GM21737 (cell line): ENCODE data around the gene LRRC25.

Source experiments
- ATAC-seq: cut with Tn5 transposase; IDR thresholded peaks from one replicate; pipeline ENCODE4 v1.9.1; 2021; ENCODE audit warnings: mild to moderate bottlenecking, moderate library complexity; ENCODE audit not compliant: unreplicated experiment

LRRC25 gene

DNA sequence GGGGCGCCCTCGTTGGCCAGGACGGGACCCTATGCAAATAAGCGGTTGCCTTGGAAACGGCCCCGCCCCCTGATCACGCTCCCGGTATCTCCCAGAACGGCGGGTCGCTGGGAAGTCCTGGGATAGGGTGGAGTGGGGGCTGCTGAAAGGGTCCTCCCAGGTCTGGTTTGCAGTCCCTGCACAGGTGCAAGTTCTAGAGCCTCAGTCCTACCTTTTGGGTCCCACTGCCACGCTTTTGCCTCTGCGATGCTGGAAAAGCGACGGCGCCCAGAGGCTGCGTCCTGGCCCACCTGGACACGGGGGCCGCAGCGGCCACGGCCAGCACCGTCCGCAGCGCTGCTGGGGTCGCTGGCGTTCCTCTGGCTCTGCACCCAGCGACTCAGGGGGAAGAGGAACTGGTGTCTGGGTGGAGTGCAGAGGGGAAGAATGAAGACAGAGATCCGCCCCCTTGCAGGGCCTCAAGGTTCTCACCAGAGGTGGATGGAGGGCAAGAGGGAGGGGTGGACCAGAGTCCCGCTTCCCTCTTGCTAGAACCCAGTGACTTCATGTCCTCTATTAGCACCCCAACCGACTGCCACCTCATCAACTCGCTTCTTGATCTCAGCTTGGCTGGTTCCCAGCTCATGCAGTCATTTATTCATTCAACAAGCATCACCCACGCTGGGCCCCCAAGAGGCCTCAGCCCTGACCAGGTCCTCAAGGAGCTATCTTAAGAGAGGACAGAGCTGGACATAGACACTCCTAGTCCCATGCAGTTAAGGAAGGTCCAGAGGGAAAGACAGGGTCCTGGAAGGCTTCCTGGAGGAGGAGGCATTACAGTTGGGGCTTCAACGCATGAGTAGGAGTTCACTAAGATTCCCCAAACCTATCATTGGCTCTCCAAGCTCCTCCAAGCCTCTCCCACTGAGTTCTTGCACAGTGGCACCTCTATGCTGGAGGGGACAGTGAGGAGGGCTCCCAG is at the start of gene LRRC25:
TSS of gene LRRC25 (minus strand) at position 381 of the 961 bp plus-strand sequence. CDS start 659 bp downstream, outside the sequence.
- ATAC-seq: no peak

DNA sequence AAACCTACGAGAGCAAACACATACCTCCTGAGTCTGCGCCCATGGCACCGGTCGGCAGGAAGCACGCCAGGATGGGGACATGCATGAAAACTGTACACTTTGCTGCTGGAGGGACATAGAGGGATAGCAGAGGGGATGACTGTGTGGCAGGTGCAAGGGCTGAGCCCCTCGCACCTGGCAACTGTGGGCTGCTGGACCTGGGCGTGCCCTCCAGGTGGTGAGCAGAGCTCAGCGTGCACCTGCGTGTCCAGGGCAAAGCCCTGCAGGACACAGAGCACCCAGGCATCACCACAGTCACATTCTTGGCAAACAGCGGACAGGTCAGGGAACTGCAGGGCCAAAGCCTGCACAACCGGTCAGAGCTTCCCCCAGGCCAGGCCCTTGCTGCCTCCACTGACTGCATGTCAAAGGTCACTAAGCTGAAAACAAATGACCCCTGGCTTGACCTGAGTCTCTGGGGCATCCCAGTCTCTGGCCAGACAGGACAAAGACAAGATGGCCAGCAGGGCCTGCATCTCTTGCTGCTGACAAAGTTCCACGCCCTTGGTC is 49.5 kb upstream of the LRRC25 start:
- no peak for ATAC-seq

DNA sequence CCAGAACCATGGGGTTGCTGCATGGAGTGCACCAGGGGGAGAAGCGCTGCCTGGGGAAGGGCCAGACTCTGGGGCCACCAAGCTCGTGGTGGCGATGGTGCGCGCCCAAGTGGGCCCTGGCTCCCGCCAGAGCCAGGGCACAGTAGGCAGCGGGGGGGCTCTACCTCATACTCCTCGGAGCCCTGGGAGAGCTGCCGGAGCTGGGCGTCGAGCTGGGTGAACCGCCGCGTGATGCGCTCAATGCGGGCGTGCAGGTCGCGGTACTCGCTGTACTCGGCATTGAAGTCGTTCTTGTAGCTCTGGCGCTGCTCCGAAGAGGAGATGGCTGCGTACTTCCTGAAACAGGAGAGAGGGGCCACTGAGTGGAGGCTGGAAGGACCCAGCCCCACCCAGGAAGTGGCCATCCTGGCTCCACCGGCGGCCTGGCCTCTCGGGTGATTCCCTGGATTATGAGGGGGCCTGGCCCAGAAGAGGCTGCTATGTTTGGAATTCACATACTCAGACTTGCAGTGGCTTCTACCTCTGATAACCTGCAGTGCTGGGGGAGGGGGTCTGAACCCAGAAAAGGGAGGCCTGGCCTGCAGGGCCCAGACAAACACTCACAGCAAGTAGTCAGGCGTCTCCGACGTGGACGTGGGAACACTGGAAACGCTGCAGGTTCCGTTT is 48.9 kb upstream of the LRRC25 start:
- no peak for ATAC-seq

DNA sequence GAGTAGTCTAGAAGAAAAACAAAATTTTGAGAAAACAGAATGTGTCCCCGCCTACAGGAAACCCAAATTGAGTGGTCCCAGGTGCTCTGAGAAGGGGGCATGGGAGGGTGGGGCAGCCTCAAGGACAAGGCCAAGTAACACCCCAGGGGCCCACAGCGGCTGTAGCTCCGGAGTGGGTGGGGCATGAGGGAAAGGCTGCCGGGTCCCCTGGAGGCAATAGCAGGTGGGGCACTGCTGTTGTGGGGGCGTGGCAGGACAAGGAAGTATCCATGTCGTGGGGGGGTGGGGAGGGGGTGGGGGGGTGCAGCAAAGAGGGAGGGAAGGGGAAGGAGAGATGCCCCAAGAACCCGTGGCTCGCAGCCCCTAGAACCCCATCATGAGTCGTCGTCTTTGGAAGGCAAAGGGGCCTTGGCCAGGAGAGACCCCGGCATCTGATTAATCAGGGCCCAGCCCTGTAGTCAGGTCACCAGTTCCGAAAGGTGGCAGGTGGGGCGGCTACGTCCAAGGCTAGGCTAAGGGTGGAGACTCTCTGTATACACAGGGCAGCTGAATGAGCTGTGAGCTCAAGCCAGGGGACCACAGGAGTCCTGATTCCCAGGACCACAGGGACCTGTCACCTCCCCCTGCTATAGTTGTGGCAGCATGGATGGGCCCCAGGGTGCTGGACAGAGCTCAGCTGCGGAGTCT is 48.0 kb upstream of the LRRC25 start:
- ATAC-seq: no peak

DNA sequence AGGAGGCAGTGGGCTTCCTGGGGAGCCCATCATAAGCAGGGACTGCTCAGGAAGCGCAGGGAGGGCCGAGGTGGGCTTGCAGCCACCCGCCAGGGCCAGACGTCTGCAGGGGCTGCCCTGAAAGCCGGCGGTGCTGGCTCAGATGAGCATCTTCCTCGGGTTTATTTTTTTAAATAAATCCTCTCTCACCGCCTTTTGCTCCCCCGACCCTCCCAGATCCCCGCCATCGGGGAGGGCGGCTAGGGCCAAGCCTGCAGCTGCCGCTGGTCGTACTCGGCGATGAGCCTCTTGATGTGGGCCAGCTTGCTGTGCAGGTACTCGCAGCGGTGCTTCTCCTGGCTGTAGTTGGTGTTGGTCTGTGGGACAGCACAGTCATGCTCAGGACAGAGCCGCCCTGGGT is 47.1 kb upstream of the LRRC25 start:
- no peak for ATAC-seq

DNA sequence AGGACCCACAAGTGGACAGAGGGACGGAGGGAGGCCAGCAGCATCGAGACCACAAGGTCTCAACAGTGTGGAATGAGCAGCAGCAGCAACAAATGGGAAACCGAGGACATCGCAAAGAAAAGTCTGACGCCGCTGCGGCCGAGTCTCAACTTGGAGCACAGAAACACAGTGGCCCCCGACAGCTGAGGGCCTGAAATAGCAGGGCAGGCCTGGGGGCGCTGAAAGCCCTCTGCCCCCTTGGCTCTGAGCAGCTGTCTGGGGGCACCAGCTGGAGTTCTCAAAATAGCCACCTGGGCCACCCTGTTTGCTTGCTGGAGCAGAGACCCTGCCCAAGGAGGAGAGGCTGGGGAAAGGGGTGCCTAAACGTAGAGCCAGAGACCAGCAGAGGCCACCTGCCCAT is 46.4 kb upstream of the LRRC25 start:
- ATAC-seq: no peak

DNA sequence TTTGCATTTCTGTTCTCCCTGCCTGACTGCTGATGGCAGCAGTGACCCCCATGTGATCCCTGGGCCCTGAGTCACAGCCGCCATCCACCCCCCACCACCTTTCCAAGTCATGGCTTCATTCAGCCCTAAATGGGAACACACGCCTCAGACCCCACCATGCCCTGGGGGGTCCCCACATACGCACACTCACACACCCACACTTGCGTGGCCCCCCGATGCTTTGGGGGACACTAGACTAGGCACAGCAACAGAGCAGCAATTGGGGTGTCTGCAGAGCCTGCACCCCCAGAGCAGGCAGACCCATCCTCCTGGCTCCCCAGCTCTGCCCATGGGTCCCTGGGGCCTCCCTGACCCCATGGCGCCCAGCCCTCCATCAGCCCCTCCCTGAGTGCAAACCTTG is 46.0 kb upstream of the LRRC25 start:
- ATAC-seq: no peak

DNA sequence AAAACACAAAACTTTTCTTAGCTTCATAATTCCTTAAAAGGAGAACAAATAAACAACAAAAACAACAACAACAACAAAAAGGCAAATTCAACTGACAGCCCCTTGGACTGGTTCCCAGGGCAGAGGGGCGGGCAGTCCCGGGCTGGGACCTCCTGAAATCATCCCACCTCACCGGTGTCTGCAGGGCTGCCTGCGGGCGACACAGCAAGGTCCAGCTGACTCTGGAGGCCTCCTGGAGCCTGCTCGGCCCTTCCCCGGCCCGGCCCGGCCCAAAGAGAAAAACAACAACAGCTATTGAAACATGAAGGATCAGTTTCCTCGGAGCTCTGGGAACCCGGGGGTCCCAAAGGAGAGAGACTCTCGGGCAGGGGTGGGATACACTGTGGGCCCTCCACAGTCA is 45.5 kb upstream of the LRRC25 start:
- no peak for ATAC-seq

DNA sequence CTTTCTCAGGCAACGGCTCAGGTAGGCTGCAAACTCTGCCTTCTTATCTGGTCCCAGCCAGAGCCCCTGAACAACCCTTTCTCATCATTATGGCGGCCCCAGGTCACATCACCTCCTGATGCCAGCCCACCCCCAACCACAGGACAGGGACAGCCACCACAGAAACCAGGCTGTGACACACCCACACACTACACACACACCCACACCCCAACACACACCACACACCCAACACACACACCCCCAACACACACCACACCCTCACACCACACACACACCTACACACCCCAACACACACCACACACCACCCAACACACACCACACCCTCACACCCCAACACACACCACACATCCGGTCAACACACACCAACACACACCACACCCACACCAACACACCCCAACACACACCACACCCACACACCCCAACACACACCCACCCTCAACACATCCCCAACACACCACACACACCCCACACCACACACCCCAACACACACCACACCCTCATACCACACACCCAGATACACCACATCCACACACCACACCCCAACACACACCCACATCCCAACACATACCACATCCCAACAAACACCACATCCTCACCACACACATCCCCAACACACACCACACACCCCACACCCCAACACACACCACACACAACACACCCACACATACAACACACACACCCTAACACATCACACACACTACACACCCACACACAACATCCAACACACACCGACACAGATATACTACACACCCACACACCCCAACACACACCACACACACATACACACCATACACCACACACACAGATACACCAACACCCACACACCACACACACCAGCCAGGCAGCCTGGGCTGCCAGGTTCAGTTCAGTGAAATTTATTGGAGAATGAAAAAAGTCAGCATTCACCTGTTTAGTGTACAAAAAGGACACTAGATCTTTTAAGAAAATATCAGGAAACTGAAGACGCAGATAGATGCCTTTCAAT is 44.7 kb upstream of the LRRC25 start:
- ATAC-seq: no peak

DNA sequence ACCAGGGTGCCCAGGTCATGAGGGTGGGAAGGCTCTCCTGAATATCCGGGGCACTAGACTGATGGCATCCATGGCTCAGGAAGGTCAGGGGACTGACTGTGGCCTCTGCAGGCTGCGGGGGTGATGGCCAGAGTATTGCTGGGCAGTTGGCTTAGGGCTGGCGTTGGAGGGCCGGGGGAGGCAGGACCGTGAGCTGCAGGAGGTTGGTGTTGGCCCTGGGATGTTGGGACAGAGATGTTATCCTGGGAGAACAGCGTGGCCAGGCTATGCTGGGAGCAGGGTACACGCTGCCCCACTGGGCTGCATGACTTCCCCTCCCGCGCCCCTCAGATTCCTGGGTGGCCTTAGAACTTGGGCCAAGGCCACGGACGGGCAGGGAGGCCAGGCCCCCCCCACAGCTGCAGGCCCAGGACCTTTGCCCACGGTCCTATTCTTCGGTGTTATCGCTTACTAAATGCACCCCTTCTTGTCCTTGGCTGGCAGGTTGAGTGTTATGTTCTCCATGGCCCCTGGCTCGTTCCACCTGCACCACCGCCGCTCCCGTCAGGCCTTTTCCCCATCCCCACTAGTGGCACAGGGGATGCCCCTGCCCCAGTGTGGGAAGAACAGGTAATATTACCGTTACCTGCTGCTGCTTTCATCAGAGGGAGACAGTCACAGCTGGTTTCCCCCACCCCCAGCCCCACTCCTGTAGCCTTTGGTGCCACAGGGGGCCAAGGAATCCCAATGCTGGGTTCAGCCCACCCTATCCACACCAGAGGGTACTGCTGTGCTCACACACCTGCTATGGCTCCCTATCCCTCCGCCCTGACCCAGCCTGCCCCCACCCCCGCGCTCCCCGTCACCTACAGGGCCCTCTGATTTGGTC is 43.7 kb upstream of the LRRC25 start:
- no peak for ATAC-seq

DNA sequence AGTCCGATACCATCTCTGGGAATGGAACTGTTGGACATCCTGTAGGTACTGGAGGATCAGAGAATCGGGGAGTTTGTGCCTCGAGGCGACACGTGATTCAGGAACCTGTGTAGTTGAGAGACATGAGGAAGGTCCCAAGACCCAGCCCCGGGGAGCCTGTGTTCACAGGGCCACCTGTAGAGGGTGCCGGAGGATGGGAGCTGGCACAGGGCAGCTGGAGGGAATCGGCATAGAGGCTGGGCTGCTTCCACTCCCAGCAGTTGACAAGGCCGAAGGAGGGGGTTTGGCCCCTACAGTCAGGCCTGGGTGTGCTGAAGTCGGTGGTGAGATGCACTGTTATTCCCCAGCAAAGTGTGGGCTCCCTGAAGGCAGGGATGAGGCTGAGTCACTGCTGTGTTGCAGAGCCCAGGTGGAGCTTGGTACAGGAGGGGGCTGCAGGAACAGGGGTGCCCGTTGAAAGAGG is 43.0 kb upstream of the LRRC25 start:
- no peak for ATAC-seq

DNA sequence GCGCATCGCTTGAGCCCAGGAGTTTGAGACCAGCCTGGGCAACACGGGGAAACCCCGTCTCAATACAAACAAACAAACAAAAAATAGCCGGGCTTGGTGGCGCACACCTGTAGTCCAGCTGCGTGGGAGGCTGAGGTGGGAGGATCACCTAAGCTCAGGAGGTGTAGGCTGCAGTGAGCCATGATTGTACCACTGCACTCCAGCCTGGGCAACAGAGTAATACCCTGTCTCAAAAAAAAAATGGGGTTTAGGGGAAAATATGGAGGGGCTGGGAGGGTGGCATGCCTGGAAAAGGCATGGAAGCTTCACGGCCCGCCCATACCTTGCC is 42.5 kb upstream of the LRRC25 start:
- no peak for ATAC-seq

DNA sequence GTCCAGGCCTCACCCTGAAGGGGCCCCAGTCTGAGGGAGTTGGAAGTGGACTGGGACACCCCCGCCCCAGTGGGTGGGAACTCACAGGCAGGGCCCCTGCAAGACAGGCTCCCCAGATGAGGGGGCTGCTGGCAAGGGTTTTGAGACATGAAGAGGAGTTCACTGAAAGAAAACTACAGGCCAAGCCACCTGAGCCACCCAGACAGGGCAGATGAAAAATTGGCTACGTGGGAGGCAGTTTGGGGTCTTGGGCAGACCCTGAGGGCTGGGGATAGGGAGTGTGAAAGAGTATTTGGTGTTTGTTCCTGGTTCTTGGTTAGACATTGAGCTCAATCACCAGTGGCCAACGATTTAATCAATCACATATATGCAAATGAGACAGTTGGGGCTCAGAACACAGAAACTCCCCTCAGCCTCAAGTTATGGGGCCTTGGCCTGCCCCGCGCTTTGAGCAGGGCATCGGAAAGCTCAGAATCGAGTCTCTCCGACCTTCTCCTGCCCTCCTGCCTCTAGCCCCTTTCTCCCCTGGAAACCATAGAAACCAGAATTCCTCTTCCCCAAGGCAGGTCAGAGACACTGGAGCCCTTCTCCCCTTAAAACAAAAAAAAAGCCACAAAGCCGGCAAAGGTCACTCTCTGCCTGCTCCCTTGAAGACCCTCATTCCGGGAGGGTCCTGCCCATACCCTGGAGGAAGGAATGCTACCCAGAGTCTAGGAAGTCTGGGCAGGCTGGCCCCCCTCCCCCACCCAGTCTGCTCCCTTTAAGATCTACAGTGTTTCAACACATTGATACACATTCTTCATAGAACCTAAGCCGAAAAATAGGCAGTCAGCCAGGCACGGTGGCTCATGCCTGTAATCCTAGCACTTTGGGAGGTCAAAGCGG is 41.8 kb upstream of the LRRC25 start:
- ATAC-seq: no peak

DNA sequence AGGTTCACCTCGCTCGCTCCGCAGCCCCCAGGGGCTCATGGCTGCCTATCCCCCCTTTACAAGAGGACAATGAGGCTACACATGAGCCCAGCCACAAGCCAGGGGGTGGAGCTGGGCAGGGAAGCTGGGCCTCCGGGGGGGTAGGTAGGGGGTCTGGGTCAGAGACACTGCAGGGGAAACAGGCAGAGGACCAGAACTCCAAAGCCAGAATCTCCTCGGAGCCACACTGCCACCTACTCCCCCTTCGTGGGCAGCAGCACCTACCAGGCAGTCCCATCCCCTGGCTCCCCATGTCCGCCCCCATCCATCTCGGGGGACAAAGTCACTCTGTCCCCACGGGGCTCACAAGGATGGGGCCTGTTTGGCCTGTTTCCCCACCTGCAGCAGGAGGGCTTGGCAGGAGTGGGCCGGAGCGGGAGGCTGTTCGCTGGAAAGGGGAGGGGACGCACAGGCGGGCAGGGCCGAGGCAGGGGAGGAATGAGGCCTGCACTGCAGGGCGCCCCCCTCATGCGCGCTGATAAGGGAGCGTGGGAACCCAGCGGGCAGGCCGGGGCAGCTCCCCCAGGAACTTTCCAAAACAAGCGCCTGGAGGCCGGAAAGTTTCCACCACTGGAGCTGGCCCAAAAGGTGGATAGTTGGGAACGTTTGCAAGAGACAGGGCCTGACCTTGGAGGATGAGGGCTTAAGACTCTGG is 41.1 kb upstream of the LRRC25 start:
- ATAC-seq: no peak

DNA sequence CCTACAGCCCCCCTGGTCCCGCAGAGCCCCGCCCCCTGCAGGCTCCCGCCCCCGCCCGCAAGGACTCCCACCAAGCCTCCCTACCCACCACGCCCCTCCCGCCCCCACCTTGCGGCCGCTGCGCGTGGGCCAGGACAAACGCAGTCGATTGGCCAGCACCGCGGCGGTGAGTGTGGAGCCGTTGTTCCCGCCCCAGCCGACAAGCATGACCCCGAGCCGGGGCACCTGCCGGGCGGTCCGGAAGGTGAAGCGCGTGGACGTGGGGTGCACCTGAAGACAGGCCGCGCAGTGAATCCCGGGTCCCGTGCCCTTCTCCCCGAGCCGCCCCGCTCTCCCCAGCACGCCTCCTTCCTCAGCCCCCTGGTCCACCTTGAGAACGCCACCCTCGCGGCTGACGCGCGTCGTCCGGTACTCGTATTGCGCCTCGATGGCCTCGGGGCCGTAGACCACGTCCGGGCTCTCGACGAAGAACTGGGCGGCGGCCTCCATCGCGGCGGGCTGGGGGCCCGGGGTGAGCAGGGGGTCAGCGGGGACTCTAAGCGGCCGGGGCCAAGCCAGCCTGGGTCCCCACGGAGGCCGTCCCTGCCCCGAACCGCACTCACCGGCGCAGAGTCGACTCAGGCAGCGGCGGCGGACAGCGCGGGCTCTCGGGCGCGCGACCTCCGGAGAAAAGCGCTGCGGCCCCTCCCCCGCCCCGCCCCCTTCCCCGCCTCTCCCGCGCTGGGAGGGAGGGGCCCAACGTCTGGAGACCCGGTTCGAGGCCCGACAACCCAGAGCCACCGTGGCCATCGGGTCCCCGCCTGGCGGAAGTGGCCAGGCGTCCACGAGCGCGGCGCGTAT is 40.3 kb upstream of the LRRC25 start, which contains the start of gene ISYNA1:
TSS of gene ISYNA1 (minus strand) at position 643 of the 840 bp plus-strand sequence. CDS start at position 489, 154 bp downstream.
- ATAC-seq: peak; percentile 19

DNA sequence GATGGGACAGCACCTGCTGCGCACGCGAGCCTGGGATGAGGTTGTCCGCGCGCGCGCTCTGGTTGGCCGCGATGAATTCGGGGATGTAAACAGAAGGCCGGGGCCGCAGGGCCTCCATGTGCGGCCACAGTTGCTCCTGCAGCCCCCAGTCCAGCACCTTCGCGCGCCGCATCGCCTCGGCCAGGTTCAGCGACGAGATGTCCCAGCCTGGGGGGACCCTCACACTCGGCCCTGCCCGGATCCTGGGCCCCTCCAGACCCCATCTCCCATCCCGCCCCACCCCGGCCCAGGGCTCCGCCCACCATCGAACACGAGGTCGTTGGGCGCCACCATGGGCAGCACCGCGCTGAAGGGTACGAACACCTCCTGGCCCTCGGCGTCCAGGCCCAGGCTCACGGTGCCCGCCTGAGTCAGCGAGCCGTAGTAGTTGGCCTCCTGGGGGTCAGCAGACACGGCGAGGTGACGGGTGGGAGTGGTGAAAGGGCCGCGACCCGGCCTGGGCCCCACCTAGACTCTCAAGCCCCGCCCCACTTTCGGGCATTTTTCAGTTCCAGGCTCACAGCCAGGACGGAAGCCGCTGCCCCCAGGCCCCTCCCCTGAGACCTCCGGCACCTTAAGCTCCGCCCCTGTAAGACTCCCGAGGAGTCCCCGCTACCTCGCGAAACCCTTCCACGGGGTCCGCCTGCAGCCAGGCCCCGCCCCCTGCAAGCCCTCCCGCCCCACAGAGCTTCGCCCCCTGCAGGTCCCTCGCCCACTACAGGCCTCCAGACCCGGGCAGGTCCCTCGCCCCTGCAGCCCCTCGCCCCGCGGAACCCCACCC is 39.5 kb upstream of the LRRC25 start:
- ATAC-seq: peak; percentile 44
